VCaP (cell line): ENCODE measurements around the gene B3GALNT2.

Experiments used
- H3K27ac ChIP-seq: fragments of 450-650 bp; 2 replicates; pipeline ENCODE4 v1.5.1; 2017
- CTCF ChIP-seq: fragments of 450-650 bp; conservative IDR thresholded peaks from 2 replicates; pipeline ENCODE4 v1.5.1; 2017; ENCODE audit warnings: mild to moderate bottlenecking, moderate library complexity

B3GALNT2 gene

GRCh38 chr1:235442788-235443429 is 61.3 kb downstream of the B3GALNT2 start:
- H3K27ac ChIP-seq, result no peak overlapping the region
- no peak for TF ChIP-seq CTCF

- no peak for TF ChIP-seq CTCF
- no peak overlapping the region for H3K27ac ChIP-seq
Measured at GRCh38 chr1:235441159-235441685, 63.0 kb downstream of the B3GALNT2 start.

- H3K27ac ChIP-seq, result no peak overlapping the region
- no peak for TF ChIP-seq CTCF
Measured at GRCh38 chr1:235434001-235434400, 70.3 kb downstream of the B3GALNT2 start.

- peak overlapping the region; percentile 44; the same call in 1 of the 2 replicates for H3K27ac ChIP-seq
- TF ChIP-seq CTCF, result no peak
Measured at GRCh38 chr1:235430991-235431390, 73.3 kb downstream of the B3GALNT2 start.

- H3K27ac ChIP-seq, result no peak overlapping the region
- no peak for TF ChIP-seq CTCF
Measured at GRCh38 chr1:235429143-235429542, 75.1 kb downstream of the B3GALNT2 start.

GRCh38 chr1:235427447-235427846 is 76.8 kb downstream of the B3GALNT2 start:
- no peak for TF ChIP-seq CTCF
- no peak overlapping the region for H3K27ac ChIP-seq

GRCh38 chr1:235426680-235427079 is 77.6 kb downstream of the B3GALNT2 start:
- TF ChIP-seq CTCF, result no peak
- H3K27ac ChIP-seq, result no peak overlapping the region
